HCT116 (cell line): ENCODE results near the gene LY9. TPM values are rescaled to one million over a fixed set of nuclear protein-coding genes. Genes with fewer than 3 reads are reported as not detected.

Experiments used
- ATAC-seq: fragments of 200-7000 bp; cut with Tn5 transposase; 2 replicates; pipeline ENCODE4 v1.9.1; 2020; ENCODE audit warnings: mild to moderate bottlenecking, moderate library complexity
- BruUV-seq: library from RNA; stranded (reverse); fragments of 400-500 nt; replicated peaks from 2 replicates; lab custom pipeline; 2021; lab: Mats Ljungman, UMichigan
- CTCF ChIA-PET: fragments of 300-600 bp; sonication (Branson Sonifier 250); formaldehyde crosslinking; loops from one replicate; lab custom pipeline; 2021; ENCODE audit warnings: antibody characterized with exemption; lab: Charles Lee
- POLR2A ChIA-PET: fragments of 300-600, 350-600 bp; sonication (Branson Sonifier 250); formaldehyde crosslinking; loops from one replicate; lab custom pipeline; 2021; ENCODE audit warnings: antibody characterized with exemption; lab: Charles Lee
- RAD21 ChIA-PET, 2 experiments: fragments of 300-600 bp; sonication (Branson Sonifier 250); formaldehyde crosslinking; loops; one replicate each; lab custom pipeline; 2023; ENCODE audit warnings: low total read pairs in 2 of 2; ENCODE audit not compliant: uncharacterized antibody in 2 of 2, unreplicated experiment in 2 of 2, low non-redundant PET in 1 of 2; lab: Charles Lee
- DNase-seq: peaks from one replicate; pipeline ENCODE4 v3.0.0-alpha.2; 2010; ENCODE audit warnings: low read depth, low spot score
- H2AFZ ChIP-seq: fragments of 200-600 bp; shearing (Covaris generic), sonication (generic); 2 replicates; pipeline ENCODE4 v1.6.1; 2017; ENCODE audit warnings: low read depth, mixed run types, mixed read lengths, antibody characterized with exemption, low read length; ENCODE audit not compliant: poor library complexity, severe bottlenecking
- H3K27ac ChIP-seq: 2 replicates; pipeline ENCODE4 v1.5.1; 2012; ENCODE audit warnings: low read depth, low read length
- H3K27me3 ChIP-seq: fragments of 200-600 bp; sonication (generic); 2 replicates; pipeline ENCODE4 v1.6.1; 2016; ENCODE audit warnings: mixed run types, low read length, mixed read lengths; ENCODE audit not compliant: insufficient read depth
- H3K36me3 ChIP-seq, 2 experiments: fragments of 200-500 bp in 1 of 2; fragments of 200-600 bp in 1 of 2; sonication (Bioruptor generic) in 1 of 2; sonication (generic) in 1 of 2; 2 replicates each; pipeline versions ENCODE4 v1.5.1 to v1.6.1; 2014 to 2016; ENCODE audit warnings: low read length in 2 of 2, inconsistent platforms in 1 of 2, mixed read lengths in 1 of 2, mixed run types in 1 of 2; ENCODE audit not compliant: insufficient read depth in 2 of 2, control insufficient read depth in 1 of 2
- H3K4me1 ChIP-seq, 2 experiments: fragments of 200-600 bp in 1 of 2; sonication (generic) in 1 of 2; 2 replicates each; pipeline versions ENCODE4 v1.5.1 to v1.6.1; 2012 to 2017; ENCODE audit warnings: low read length in 2 of 2, inconsistent platforms in 1 of 2, mild to moderate bottlenecking in 1 of 2, mixed read lengths in 1 of 2, mixed run types in 1 of 2, moderate library complexity in 1 of 2; ENCODE audit not compliant: insufficient read depth in 2 of 2, control insufficient read depth in 1 of 2
- H3K4me2 ChIP-seq: fragments of 200-600 bp; sonication (generic); 2 replicates; pipeline ENCODE4 v1.6.1; 2017; ENCODE audit warnings: mixed run types, low read length, mixed read lengths
- H3K4me3 ChIP-seq, 2 experiments: fragments of 200-600 bp in 1 of 2; sonication (generic) in 1 of 2; replicated peaks in 1 of 2; 2 replicates each; pipeline ENCODE4 v1.5.1; 2011 to 2016; ENCODE audit warnings: low read length in 2 of 2, control low read depth in 1 of 2, low read depth in 1 of 2, mild to moderate bottlenecking in 1 of 2, mixed read lengths in 1 of 2, mixed run types in 1 of 2
- H3K79me2 ChIP-seq: fragments of 200-600 bp; sonication (generic); 2 replicates; pipeline ENCODE4 v1.6.1; 2017; ENCODE audit warnings: mild to moderate bottlenecking, mixed run types, low read length, moderate library complexity, mixed read lengths; ENCODE audit not compliant: insufficient read depth
- H3K9ac ChIP-seq: fragments of 200-600 bp; sonication (generic); 2 replicates; pipeline ENCODE4 v1.6.1; 2016; ENCODE audit warnings: low read length, mixed read lengths
- H3K9me2 ChIP-seq: fragments of 200-600 bp; sonication (generic), shearing (Covaris generic); 2 replicates; pipeline ENCODE4 v1.6.1; 2017; ENCODE audit warnings: mixed run types, mild to moderate bottlenecking, moderate library complexity; ENCODE audit not compliant: insufficient read depth
- H3K9me3 ChIP-seq, 2 experiments: fragments of 200-500 bp in 1 of 2; fragments of 200-600 bp in 1 of 2; sonication (Bioruptor generic) in 1 of 2; sonication (generic) in 1 of 2; 2 replicates each; pipeline ENCODE4 v1.6.1; 2014 to 2017; ENCODE audit warnings: low read length in 2 of 2, mixed read lengths in 2 of 2, inconsistent platforms in 1 of 2, low read depth in 1 of 2, mild to moderate bottlenecking in 1 of 2, mixed run types in 1 of 2, moderate library complexity in 1 of 2; ENCODE audit not compliant: control insufficient read depth in 1 of 2, insufficient read depth in 1 of 2
- H4K20me1 ChIP-seq: fragments of 200-600 bp; sonication (generic), shearing (Covaris generic); 2 replicates; pipeline ENCODE4 v1.6.1; 2017; ENCODE audit warnings: mixed run types, mild to moderate bottlenecking, moderate library complexity; ENCODE audit not compliant: insufficient read depth
- ELF1 ChIP-seq: IDR thresholded peaks from 2 replicates; pipeline ENCODE4 v1.6.1; 2012; ENCODE audit warnings: low read depth, borderline replicate concordance
- EZH2phosphoT487 ChIP-seq: fragments of 200-600 bp; IDR thresholded peaks from 2 replicates; pipeline ENCODE4 v1.6.1; 2018; ENCODE audit warnings: antibody characterized with exemption, borderline replicate concordance
- JUND ChIP-seq: IDR thresholded peaks from 2 replicates; pipeline ENCODE4 v1.6.1; 2012
- POLR2AphosphoS5 ChIP-seq: IDR thresholded peaks from 2 replicates; pipeline ENCODE4 v1.6.1; 2011; ENCODE audit warnings: mild to moderate bottlenecking, low read depth, low read length, moderate library complexity
- RAD21 ChIP-seq: IDR thresholded peaks from 2 replicates; pipeline ENCODE4 v1.6.1; 2012; ENCODE audit warnings: low read depth, mild to moderate bottlenecking
- SIN3A ChIP-seq: IDR thresholded peaks from 2 replicates; pipeline ENCODE4 v1.6.1; 2012; ENCODE audit warnings: low read depth
- SRF ChIP-seq: IDR thresholded peaks from 2 replicates; pipeline ENCODE4 v1.6.1; 2012; ENCODE audit warnings: low read depth
- TCF7L2 ChIP-seq: IDR thresholded peaks from 2 replicates; pipeline ENCODE4 v1.7.0; 2011; ENCODE audit warnings: borderline replicate concordance, inconsistent platforms; ENCODE audit not compliant: insufficient read depth, insufficient read length; ENCODE audit errors: extremely low read depth
- intact Hi-C: fragments of 100-400 bp; cut with micrococcal nuclease; formaldehyde crosslinking; loops from 2 replicates; pipeline ENCODE4 v1.10.0; 2022
- total RNA-seq: library from RNA; stranded (reverse); gene quantifications from one replicate; pipeline ENCODE4 v1.2.1, GENCODE V29; 2021; ENCODE audit not compliant: unreplicated experiment
- TF ChIP-seq, protein P1 (sequence below): IDR thresholded peaks from 2 replicates; pipeline ENCODE4 v1.6.1; 2012
- TF ChIP-seq, protein P2 (sequence below), 3 experiments: fragments of 200-600 bp in 1 of 3; sonication (generic) in 1 of 3; IDR thresholded peaks in 2 of 3; conservative IDR thresholded peaks in 1 of 3; 2 replicates each; pipeline ENCODE4 v1.5.1; 2012 to 2017; ENCODE audit warnings: low read depth in 2 of 3, low read length in 2 of 3, antibody characterized with exemption in 1 of 3, borderline replicate concordance in 1 of 3, control low read depth in 1 of 3, mild to moderate bottlenecking in 1 of 3, mixed read lengths in 1 of 3, mixed run types in 1 of 3, moderate library complexity in 1 of 3; ENCODE audit not compliant: insufficient read depth in 1 of 3

LY9 gene
- total RNA-seq, 1 experiment from 2014 or later: 0.22 TPM

DNA sequence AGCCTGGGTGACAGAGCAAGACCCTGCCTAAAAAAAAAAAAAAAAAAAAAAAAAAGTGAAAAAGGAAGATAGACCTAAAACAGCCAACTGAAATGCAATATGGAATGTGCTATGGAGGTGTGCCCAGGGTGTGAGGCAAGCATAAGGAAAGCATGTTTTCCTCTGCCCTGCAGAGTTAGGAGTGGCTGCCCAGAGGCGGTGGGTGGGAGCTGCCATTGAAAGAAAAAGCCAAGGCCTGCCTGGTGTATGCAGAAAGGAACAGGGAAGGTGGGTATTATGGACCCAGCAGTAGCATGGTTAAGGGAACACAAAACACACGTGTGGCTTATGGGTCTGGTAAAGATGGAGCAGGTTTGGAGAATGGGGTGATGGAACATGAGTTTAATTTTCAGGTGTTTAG is 57.8 kb downstream of the LY9 start:
- ChIA-PET POLR2A (no interaction called here), CTCF (no interaction called here), RAD21 (interaction anchor here in 1 of 2 experiments (0.7 kb wide), 1 partner anchor 18 kb away, joined by 3 read pairs; no protein-coding TSS in a partner anchor)
- H3K4me3 ChIP-seq: no peak overlapping the region
- BruUV-seq: no TSS peak
- DNase-seq: no peak
- no peaks in the 10 kb centered on the region for H3K4me1 ChIP-seq
- intact Hi-C loops: no loop called here
- TF ChIP-seq, protein P1, sequence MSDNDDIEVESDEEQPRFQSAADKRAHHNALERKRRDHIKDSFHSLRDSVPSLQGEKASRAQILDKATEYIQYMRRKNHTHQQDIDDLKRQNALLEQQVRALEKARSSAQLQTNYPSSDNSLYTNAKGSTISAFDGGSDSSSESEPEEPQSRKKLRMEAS: no peak
- TF ChIP-seq ELF1: no peak
- no peak for TF ChIP-seq EZH2phosphoT487
- no peak for TF ChIP-seq JUND
- TF ChIP-seq POLR2AphosphoS5: no peak
- TF ChIP-seq SRF: no peak
- H3K4me2 ChIP-seq: no peak overlapping the region
- no peaks in the 10 kb centered on the region for H3K9me3 ChIP-seq
- H3K27me3 ChIP-seq: no peaks in the 10 kb centered on the region
- H4K20me1 ChIP-seq: no peaks in the 10 kb centered on the region
- H3K9ac ChIP-seq: no peak overlapping the region
- no peaks in the 10 kb centered on the region for H3K9me2 ChIP-seq
- H3K27ac ChIP-seq: no peak overlapping the region
- H2AFZ ChIP-seq: no peak overlapping the region
- no peaks in the 10 kb centered on the region for H3K79me2 ChIP-seq
- no peaks in the 10 kb centered on the region for H3K36me3 ChIP-seq
- ATAC-seq: no peak

DNA sequence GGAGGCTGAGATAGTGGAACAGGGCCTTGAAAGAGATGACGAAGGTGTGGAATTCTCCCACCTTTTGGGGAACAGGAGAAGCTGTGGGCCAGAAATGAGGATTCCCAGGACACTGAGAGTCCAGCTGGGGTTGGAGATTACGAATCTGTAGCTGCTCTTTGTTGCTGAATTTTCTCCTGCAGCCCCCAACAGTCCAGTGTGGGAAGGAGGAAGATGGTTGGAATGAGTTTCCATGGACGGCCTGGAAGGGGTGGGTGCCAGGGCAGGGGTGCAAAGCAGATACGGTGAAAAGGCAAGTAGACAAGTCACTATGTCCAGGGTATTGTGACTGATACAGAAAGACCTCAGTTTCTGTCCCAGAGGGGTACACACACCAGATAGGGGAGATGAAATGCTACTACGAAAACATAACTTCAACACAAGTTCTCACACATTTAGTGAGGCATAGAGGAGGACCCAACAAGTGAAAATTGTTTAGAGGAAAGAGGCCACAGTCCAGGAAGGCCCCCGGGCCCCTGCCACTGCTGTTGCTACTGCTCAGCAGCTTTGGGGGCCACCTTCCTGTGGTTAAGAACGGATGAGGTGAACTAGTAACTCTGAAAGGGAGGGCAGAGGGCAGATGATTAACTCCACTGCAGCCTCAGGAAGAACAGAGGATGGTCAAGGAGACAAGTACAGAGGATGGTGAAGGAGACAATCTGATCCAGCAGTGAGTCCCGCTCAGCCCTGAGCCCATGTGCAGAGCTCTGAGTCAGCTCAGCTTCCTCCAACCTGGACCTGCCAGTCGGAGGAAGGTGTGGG is 59.4 kb downstream of the LY9 start:
- Histone ChIP-seq H3K9ac (no peak overlapping the region), H3K9me3 (no peaks in the 10 kb centered on the region), H3K9me2 (no peaks in the 10 kb centered on the region), H3K36me3 (no peaks in the 10 kb centered on the region), H3K27me3 (no peaks in the 10 kb centered on the region), H3K79me2 (no peaks in the 10 kb centered on the region), H3K4me2 (no peak overlapping the region), H3K4me3 (no peak overlapping the region), H4K20me1 (no peaks in the 10 kb centered on the region), H2AFZ (no peak overlapping the region), H3K4me1 (no peaks in the 10 kb centered on the region), H3K27ac (no peak overlapping the region)
- no TSS peak for BruUV-seq
- intact Hi-C loops: no loop called here
- CTCF ChIA-PET: interaction anchor here (1.3 to 1.4 kb wide), 2 partner anchors 21 to 99 kb away, joined by 3 to 4 read pairs; no protein-coding TSS in a partner anchor
- POLR2A ChIA-PET: no interaction called here
- RAD21 ChIA-PET: no interaction called here
- DNase-seq (no peak), ATAC-seq (no peak)
- TF ChIP-seq SIN3A (no peak), TCF7L2 (no peak), RAD21 (no peak), JUND (no peak)
- TF ChIP-seq, protein P2, sequence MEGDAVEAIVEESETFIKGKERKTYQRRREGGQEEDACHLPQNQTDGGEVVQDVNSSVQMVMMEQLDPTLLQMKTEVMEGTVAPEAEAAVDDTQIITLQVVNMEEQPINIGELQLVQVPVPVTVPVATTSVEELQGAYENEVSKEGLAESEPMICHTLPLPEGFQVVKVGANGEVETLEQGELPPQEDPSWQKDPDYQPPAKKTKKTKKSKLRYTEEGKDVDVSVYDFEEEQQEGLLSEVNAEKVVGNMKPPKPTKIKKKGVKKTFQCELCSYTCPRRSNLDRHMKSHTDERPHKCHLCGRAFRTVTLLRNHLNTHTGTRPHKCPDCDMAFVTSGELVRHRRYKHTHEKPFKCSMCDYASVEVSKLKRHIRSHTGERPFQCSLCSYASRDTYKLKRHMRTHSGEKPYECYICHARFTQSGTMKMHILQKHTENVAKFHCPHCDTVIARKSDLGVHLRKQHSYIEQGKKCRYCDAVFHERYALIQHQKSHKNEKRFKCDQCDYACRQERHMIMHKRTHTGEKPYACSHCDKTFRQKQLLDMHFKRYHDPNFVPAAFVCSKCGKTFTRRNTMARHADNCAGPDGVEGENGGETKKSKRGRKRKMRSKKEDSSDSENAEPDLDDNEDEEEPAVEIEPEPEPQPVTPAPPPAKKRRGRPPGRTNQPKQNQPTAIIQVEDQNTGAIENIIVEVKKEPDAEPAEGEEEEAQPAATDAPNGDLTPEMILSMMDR (IDR thresholded peaks at IDR 0.05 in 2 of 3, conservative IDR thresholded peaks at IDR 0.05 in 1 of 3; ENCODE audit: borderline replicate concordance in 1 of 3, insufficient read depth in 1 of 3, low read depth in 2 of 3, low read length in 2 of 3): no peak
